Mucosa of rectum (tissue), 2 donors: ENCODE results near the gene COQ4.

ENCODE experiments used
- H3K27ac ChIP-seq, 2 donors: one replicate each; pipeline ENCODE4 v1.7.0; 2013; ENCODE audit warnings: inconsistent platforms in 2 of 2, low read depth in 2 of 2, low read length in 2 of 2
- H3K27me3 ChIP-seq, 2 donors: one replicate each; pipeline ENCODE4 v1.7.0; 2013; ENCODE audit warnings: low read length in 2 of 2; ENCODE audit not compliant: control insufficient read depth in 2 of 2, insufficient read depth in 2 of 2
- H3K36me3 ChIP-seq, 2 donors: one replicate each; pipeline ENCODE4 v1.7.0; 2013; ENCODE audit warnings: low read length in 2 of 2; ENCODE audit not compliant: control insufficient read depth in 2 of 2, insufficient read depth in 2 of 2
- H3K4me1 ChIP-seq, 2 donors: one replicate each; pipeline ENCODE4 v1.7.0; 2013; ENCODE audit warnings: low read length in 2 of 2, mild to moderate bottlenecking in 1 of 2; ENCODE audit not compliant: control insufficient read depth in 2 of 2, insufficient read depth in 2 of 2
- H3K4me3 ChIP-seq, 2 donors: one replicate each; pipeline ENCODE4 v1.7.0; 2013; ENCODE audit warnings: low read length in 2 of 2
- H3K9ac ChIP-seq, 2 donors: one replicate each; pipeline ENCODE4 v1.7.0; 2013; ENCODE audit warnings: low read length in 2 of 2, low read depth in 1 of 2, mild to moderate bottlenecking in 1 of 2
- H3K9me3 ChIP-seq, 2 donors: one replicate each; pipeline ENCODE4 v1.7.0; 2013; ENCODE audit warnings: low read length in 2 of 2; ENCODE audit not compliant: control insufficient read depth in 2 of 2
- donor health status: healthy.
- donor health status: Normal muscosa, but diverticular disease.

COQ4 gene

GRCh38 chr9:128340691-128341434, 18.2 kb downstream of the COQ4 start:
- H3K36me3 ChIP-seq: peaks cover 26 to 30% of the 10 kb centered on the region in 2 donors
- peaks cover 5 to 12% of the 10 kb centered on the region in 2 donors for H3K4me1 ChIP-seq
- H3K27me3 ChIP-seq: no peaks in the 10 kb centered on the region
- peak overlapping the region; percentile 86 to 87 for H3K9ac ChIP-seq
- H3K9me3 ChIP-seq: no peaks in the 10 kb centered on the region
- peak overlapping the region; percentile 80 to 83 for H3K4me3 ChIP-seq
- H3K27ac ChIP-seq: peak overlapping the region; percentile 77 to 90

GRCh38 chr9:128341435-128341849, 18.8 kb downstream of the COQ4 start:
- Histone ChIP-seq H3K27ac (peak overlapping the region; percentile 77 to 90), H3K9ac (peak overlapping the region; percentile 86 to 87), H3K27me3 (no peaks in the 10 kb centered on the region)

GRCh38 chr9:128342971-128343680, 20.5 kb downstream of the COQ4 start:
- no peaks in the 10 kb centered on the region for H3K27me3 ChIP-seq
- peaks cover 5 to 12% of the 10 kb centered on the region in 2 donors for H3K4me1 ChIP-seq
- peaks cover 37 to 43% of the 10 kb centered on the region in 2 donors for H3K36me3 ChIP-seq
- H3K9ac ChIP-seq: no peak overlapping the region
- H3K27ac ChIP-seq: no peak overlapping the region
- no peaks in the 10 kb centered on the region for H3K9me3 ChIP-seq
- no peak overlapping the region for H3K4me3 ChIP-seq

More at GRCh38 chr9:128341435-128341849, 18.8 kb downstream of the COQ4 start:
- Histone ChIP-seq H3K9me3 (no peaks in the 10 kb centered on the region), H3K4me1 (peaks cover 5 to 12% of the 10 kb centered on the region in 2 donors), H3K36me3 (peaks cover 26 to 32% of the 10 kb centered on the region in 2 donors), H3K4me3 (peak overlapping the region; percentile 80 to 83)

- Histone ChIP-seq H3K4me3 (no peak overlapping the region), H3K36me3 (peaks cover 43 to 51% of the 10 kb centered on the region in 2 donors), H3K9me3 (no peaks in the 10 kb centered on the region), H3K9ac (no peak overlapping the region), H3K4me1 (peaks cover 5 to 12% of the 10 kb centered on the region in 2 donors), H3K27me3 (no peaks in the 10 kb centered on the region), H3K27ac (no peak overlapping the region)
Measured at GRCh38 chr9:128343855-128344254, 21.2 kb downstream of the COQ4 start.

GRCh38 chr9:128344931-128345605, 22.4 kb downstream of the COQ4 start:
- peaks cover 5 to 8% of the 10 kb centered on the region in 2 donors for H3K4me1 ChIP-seq
- no peak overlapping the region for H3K9ac ChIP-seq
- peaks cover 55 to 61% of the 10 kb centered on the region in 2 donors for H3K36me3 ChIP-seq
- no peaks in the 10 kb centered on the region for H3K27me3 ChIP-seq
- H3K27ac ChIP-seq: no peak overlapping the region
- H3K4me3 ChIP-seq: no peak overlapping the region
- no peaks in the 10 kb centered on the region for H3K9me3 ChIP-seq

- Histone ChIP-seq H3K4me1 (no peaks in the 10 kb centered on the region), H3K36me3 (peaks cover 59 to 62% of the 10 kb centered on the region in 2 donors), H3K27me3 (no peaks in the 10 kb centered on the region), H3K4me3 (no peak overlapping the region), H3K27ac (no peak overlapping the region), H3K9me3 (no peaks in the 10 kb centered on the region), H3K9ac (no peak overlapping the region)
Measured at GRCh38 chr9:128349125-128349524, 26.5 kb downstream of the COQ4 start.

GRCh38 chr9:128349772-128350171, 27.1 kb downstream of the COQ4 start:
- Histone ChIP-seq H3K4me1 (no peaks in the 10 kb centered on the region), H3K27me3 (no peaks in the 10 kb centered on the region), H3K9me3 (no peaks in the 10 kb centered on the region), H3K4me3 (no peak overlapping the region), H3K9ac (no peak overlapping the region), H3K27ac (no peak overlapping the region), H3K36me3 (peaks cover 56 to 60% of the 10 kb centered on the region in 2 donors)

GRCh38 chr9:128355451-128355850, 32.8 kb downstream of the COQ4 start:
- Histone ChIP-seq H3K4me3 (no peak overlapping the region), H3K36me3 (peaks cover 25 to 32% of the 10 kb centered on the region in 2 donors), H3K27ac (no peak overlapping the region), H3K4me1 (no peaks in the 10 kb centered on the region), H3K27me3 (no peaks in the 10 kb centered on the region), H3K9ac (no peak overlapping the region), H3K9me3 (no peaks in the 10 kb centered on the region)

GRCh38 chr9:128358090-128358489, 35.5 kb downstream of the COQ4 start:
- H3K27me3 ChIP-seq: no peaks in the 10 kb centered on the region
- H3K4me3 ChIP-seq: no peak overlapping the region
- H3K4me1 ChIP-seq: peaks cover 5% of the 10 kb centered on the region in 2 donors
- peaks cover 17 to 26% of the 10 kb centered on the region in 2 donors for H3K36me3 ChIP-seq
- H3K9me3 ChIP-seq: no peaks in the 10 kb centered on the region
- no peak overlapping the region for H3K9ac ChIP-seq
- H3K27ac ChIP-seq: no peak overlapping the region

GRCh38 chr9:128358861-128359260, 36.2 kb downstream of the COQ4 start:
- Histone ChIP-seq H3K9me3 (no peaks in the 10 kb centered on the region), H3K27me3 (no peaks in the 10 kb centered on the region), H3K36me3 (peaks cover 12 to 24% of the 10 kb centered on the region in 2 donors), H3K4me3 (no peak overlapping the region), H3K9ac (no peak overlapping the region), H3K27ac (no peak overlapping the region), H3K4me1 (peaks cover 5% of the 10 kb centered on the region in 2 donors)
